ENCODE data around the gene SNRPA1. TPM values are rescaled to one million over a fixed set of nuclear protein-coding genes. Genes with fewer than 3 reads are reported as not detected.

The SNRPA1 gene
- total RNA-seq, 2 donors from 2014 or later, result 21.4 to 24.9 TPM

DNA sequence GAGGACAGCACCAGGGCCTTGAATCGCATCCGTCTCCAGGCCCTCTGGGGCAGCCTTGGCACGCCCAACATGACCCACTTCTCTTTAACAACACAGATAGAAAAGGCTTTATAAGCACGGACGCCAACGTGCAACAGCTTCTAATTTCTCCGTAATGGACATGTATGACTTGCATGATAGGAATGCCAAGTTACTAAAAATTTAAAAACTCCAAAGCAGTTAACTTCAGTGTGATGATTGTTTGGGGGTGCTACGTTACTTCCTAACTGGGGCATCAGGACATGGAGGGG is 30.9 kb upstream of the SNRPA1 start:
- H3K9me3 ChIP-seq, result no peaks in the 10 kb centered on the region
- H3K27me3 ChIP-seq, result no peaks in the 10 kb centered on the region
- no peaks in the 10 kb centered on the region for H3K36me3 ChIP-seq
- H3K27ac ChIP-seq, result no peak overlapping the region
- no peak overlapping the region for H3K4me3 ChIP-seq
- H3K4me1 ChIP-seq, result no peaks in the 10 kb centered on the region
- TF ChIP-seq, protein P1, sequence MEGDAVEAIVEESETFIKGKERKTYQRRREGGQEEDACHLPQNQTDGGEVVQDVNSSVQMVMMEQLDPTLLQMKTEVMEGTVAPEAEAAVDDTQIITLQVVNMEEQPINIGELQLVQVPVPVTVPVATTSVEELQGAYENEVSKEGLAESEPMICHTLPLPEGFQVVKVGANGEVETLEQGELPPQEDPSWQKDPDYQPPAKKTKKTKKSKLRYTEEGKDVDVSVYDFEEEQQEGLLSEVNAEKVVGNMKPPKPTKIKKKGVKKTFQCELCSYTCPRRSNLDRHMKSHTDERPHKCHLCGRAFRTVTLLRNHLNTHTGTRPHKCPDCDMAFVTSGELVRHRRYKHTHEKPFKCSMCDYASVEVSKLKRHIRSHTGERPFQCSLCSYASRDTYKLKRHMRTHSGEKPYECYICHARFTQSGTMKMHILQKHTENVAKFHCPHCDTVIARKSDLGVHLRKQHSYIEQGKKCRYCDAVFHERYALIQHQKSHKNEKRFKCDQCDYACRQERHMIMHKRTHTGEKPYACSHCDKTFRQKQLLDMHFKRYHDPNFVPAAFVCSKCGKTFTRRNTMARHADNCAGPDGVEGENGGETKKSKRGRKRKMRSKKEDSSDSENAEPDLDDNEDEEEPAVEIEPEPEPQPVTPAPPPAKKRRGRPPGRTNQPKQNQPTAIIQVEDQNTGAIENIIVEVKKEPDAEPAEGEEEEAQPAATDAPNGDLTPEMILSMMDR (IDR thresholded peaks at IDR 0.05), result no peak
- no peak for DNase-seq (ENCODE audit: low spot score)

- no peak overlapping the region for H3K4me3 ChIP-seq
- DNase-seq (ENCODE audit: low spot score), result no peak
- H3K27ac ChIP-seq, result no peak overlapping the region
- H3K27me3 ChIP-seq, result no peaks in the 10 kb centered on the region
- TF ChIP-seq, protein P1 (IDR thresholded peaks at IDR 0.05), result no peak
- no peaks in the 10 kb centered on the region for H3K36me3 ChIP-seq
- H3K9me3 ChIP-seq, result no peaks in the 10 kb centered on the region
- H3K4me1 ChIP-seq, result no peaks in the 10 kb centered on the region
These were observed 30.4 kb upstream of the SNRPA1 start for GRCh38 chr15:101325263-101326025.

DNA sequence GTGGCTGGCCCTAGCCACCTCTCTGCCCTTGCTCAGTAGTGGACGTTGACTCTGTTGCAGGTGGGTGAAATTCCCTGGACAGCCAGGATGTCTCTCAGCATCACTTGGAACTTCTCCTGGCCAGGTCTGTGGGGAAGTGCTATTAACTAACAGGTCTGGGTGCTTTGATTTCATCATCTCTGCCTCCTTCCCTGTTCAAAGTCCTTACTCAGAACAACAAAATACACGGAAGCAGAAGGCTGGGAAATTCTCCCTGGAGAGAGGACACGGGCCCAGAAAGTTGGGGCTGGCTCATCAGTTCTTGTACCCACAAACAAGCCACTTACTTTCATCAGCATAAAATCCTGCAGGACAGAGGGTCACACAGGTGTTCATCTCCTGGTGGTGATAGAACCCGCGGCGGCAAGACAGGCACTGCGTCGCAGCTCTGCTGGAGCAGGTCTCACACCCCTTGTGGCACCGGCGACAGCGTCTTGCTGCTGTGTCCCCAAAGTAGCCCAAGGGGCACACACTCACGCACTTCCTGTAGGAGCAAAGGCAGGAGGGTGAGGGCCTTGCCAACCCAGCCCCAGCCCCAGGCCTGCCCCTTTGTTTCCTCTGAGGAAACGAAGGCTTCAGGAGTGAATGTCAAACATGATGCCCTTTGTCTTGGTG is 29.6 kb upstream of the SNRPA1 start:
- Histone ChIP-seq H3K4me1 (no peaks in the 10 kb centered on the region), H3K27me3 (no peaks in the 10 kb centered on the region), H3K27ac (no peak overlapping the region), H3K4me3 (no peak overlapping the region), H3K36me3 (no peaks in the 10 kb centered on the region), H3K9me3 (no peaks in the 10 kb centered on the region)
- DNase-seq (ENCODE audit: low spot score), result no peak
- TF ChIP-seq, protein P1 (IDR thresholded peaks at IDR 0.05), result no peak

- Histone ChIP-seq H3K36me3 (no peaks in the 10 kb centered on the region), H3K27me3 (no peaks in the 10 kb centered on the region)
These were observed 28.9 kb upstream of the SNRPA1 start for GRCh38 chr15:101323793-101324523.

DNA sequence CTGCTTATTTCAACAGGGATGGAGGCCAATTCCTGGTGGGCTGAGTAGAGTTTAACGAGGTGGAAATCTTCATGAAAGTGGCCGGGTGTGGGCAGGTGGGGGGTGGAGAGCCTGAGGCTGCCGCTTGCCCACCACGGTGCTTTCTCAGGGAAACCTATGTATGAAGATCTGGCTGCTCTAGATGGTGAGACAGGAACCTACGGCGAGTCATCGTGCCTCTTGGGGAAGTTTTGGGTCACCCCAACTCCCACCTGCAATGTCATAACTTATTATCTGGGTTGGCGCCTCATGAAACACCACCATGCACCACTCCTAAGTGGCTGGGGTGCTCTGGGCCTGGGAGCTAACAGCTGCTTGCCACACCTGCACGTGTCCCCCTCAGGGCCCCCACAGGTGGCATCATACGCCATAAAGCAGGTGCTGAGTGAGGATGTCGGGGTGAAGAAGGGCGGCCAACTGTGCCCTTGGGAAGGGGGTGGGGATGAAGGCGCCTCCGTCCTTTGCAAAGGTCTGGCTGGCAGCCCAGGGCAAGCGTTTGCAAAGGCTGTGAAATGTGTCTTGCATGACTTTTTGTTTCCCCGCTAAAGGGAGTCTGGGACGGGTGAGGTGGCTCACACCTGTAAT is 27.9 kb upstream of the SNRPA1 start:
- H3K27me3 ChIP-seq, result no peaks in the 10 kb centered on the region
- no peaks in the 10 kb centered on the region for H3K36me3 ChIP-seq
- no peak overlapping the region for H3K4me3 ChIP-seq
- TF ChIP-seq, protein P1 (IDR thresholded peaks at IDR 0.05), result no peak
- no peaks in the 10 kb centered on the region for H3K9me3 ChIP-seq
- no peak for DNase-seq (ENCODE audit: low spot score)
- H3K27ac ChIP-seq, result no peak overlapping the region
- H3K4me1 ChIP-seq, result no peaks in the 10 kb centered on the region

More at GRCh38 chr15:101323793-101324523, 28.9 kb upstream of the SNRPA1 start:
- no peaks in the 10 kb centered on the region for H3K4me1 ChIP-seq
- no peak overlapping the region for H3K4me3 ChIP-seq
- TF ChIP-seq, protein P1 (IDR thresholded peaks at IDR 0.05), result no peak
- H3K27ac ChIP-seq, result no peak overlapping the region
- no peaks in the 10 kb centered on the region for H3K9me3 ChIP-seq
- no peak for DNase-seq (ENCODE audit: low spot score)
